Measurements from ENCODE around the gene CLEC16A.

Gene CLEC16A

DNA sequence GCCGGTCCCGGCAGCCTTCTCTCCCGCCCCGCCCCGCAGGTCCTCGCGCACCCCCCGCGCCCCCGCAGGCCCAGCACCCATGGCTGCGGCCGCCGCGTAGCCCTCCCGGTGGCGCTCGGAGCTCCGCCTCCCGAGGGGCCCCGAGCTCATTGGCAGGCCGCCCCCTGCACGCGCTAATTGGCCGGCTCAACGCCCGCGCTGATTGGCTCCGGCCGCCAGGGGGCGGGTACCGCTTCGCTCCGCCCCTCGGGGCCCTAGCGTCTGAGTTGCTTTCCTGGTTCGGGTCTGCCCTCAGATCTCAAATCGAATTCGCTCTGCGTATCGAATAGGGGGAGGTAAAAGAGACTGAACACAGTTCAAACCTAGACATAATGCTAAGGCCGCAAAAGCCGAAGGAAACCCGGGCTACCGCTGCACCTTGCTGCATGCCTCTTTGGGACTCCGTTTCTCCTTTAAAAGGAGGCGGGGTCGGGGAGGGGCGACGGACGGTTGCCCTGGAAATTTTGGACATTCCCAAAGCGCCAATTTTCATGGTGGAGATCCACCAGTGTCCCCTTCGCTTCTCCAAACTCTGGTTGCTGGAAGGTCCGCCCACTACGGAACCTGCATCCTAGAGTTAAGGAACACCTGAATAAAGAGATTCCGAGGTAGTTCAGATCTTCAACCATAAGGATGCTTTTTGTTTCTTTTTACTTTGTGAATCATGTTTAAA lies 1.9 kb upstream of the CLEC16A start, which contains the start of gene DEXI:
DEXI (minus strand) TSS at position 117 of the 712 bp plus-strand sequence. CDS start 463 bp downstream, outside the sequence.
- peak within 1 kb of the TSS; percentile 50 for H3K9ac ChIP-seq (ENCODE audit: low read depth, low read length)
- H2AFZ ChIP-seq (ENCODE audit: low read depth, low read length), result peak within 1 kb of the TSS; percentile 88
- no peaks in the 10 kb centered on the region for H3K9me3 ChIP-seq (ENCODE audit: insufficient read depth, low read length, severe bottlenecking)
- peak within 1 kb of the TSS; percentile 66 for H3K27ac ChIP-seq (ENCODE audit: low read length)
- ATAC-seq (ENCODE audit: insufficient read depth, low read depth), result peak; percentile 84
- peaks cover 83% of the 10 kb centered on the region for H3K4me1 ChIP-seq (ENCODE audit: insufficient read depth, low read length)
- H3K36me3 ChIP-seq (ENCODE audit: insufficient read depth, low read length), result peaks cover 26% of the 10 kb centered on the region
- H4K20me1 ChIP-seq (ENCODE audit: insufficient read depth, low read length), result peaks cover 58% of the 10 kb centered on the region
- peak within 1 kb of the TSS; percentile 98 for H3K4me2 ChIP-seq (ENCODE audit: insufficient read depth, low read length)
- TF ChIP-seq, protein P1, sequence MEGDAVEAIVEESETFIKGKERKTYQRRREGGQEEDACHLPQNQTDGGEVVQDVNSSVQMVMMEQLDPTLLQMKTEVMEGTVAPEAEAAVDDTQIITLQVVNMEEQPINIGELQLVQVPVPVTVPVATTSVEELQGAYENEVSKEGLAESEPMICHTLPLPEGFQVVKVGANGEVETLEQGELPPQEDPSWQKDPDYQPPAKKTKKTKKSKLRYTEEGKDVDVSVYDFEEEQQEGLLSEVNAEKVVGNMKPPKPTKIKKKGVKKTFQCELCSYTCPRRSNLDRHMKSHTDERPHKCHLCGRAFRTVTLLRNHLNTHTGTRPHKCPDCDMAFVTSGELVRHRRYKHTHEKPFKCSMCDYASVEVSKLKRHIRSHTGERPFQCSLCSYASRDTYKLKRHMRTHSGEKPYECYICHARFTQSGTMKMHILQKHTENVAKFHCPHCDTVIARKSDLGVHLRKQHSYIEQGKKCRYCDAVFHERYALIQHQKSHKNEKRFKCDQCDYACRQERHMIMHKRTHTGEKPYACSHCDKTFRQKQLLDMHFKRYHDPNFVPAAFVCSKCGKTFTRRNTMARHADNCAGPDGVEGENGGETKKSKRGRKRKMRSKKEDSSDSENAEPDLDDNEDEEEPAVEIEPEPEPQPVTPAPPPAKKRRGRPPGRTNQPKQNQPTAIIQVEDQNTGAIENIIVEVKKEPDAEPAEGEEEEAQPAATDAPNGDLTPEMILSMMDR (IDR thresholded peaks at IDR 0.05; ENCODE audit: borderline replicate concordance, extremely low read depth, low read length, poor library complexity, severe bottlenecking), result no peak
- no peak for TF ChIP-seq EZH2 (IDR thresholded peaks at IDR 0.05; ENCODE audit: borderline replicate concordance, low read depth, low read length, severe bottlenecking)
- DNase-seq, result peak; percentile 95
- H3K27me3 ChIP-seq (ENCODE audit: insufficient read depth, low read length, poor library complexity), result no peaks in the 10 kb centered on the region
- peaks cover 74% of the 10 kb centered on the region for H3K79me2 ChIP-seq (ENCODE audit: insufficient read depth, low read length)
- H3K4me3 ChIP-seq (ENCODE audit: low read depth in 1 of 2, low read length in 2 of 2), result peak within 1 kb of the TSS; percentile 46 to 78; a peak in 3 of 4 replicates

DNA sequence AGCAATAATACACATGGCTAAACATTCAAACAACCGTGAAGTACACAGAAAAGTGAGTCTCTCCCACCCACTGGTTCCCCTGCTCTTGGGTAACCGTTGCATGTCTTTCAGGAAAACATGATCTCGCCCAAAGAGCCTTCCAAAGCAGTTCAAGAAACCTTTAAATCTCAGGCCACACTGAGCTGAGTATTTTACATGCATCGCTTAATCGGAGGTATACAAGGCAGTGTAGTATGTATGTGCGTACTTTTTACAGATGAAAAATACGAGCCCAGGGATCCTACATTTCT lies 1.4 kb upstream of the CLEC16A start:
- Histone ChIP-seq H3K9ac (ENCODE audit: low read depth, low read length) (peak overlapping the region; percentile 50), H4K20me1 (ENCODE audit: insufficient read depth, low read length) (peaks cover 56% of the 10 kb centered on the region), H2AFZ (ENCODE audit: low read depth, low read length) (peak overlapping the region; percentile 88; the same call in 1 of the 2 replicates), H3K36me3 (ENCODE audit: insufficient read depth, low read length) (peaks cover 21% of the 10 kb centered on the region), H3K4me2 (ENCODE audit: insufficient read depth, low read length) (peak overlapping the region; percentile 98), H3K27ac (ENCODE audit: low read length) (peak overlapping the region; percentile 66), H3K4me3 (ENCODE audit: low read depth in 1 of 2, low read length in 2 of 2) (peak overlapping the region in 1 of 2 experiments; percentile 78; a peak in 2 of 4 replicates), H3K79me2 (ENCODE audit: insufficient read depth, low read length) (peaks cover 71% of the 10 kb centered on the region), H3K9me3 (ENCODE audit: insufficient read depth, low read length, severe bottlenecking) (no peaks in the 10 kb centered on the region), H3K27me3 (ENCODE audit: insufficient read depth, low read length, poor library complexity) (no peaks in the 10 kb centered on the region), H3K4me1 (ENCODE audit: insufficient read depth, low read length) (peaks cover 80% of the 10 kb centered on the region)
- no peak for TF ChIP-seq EZH2 (IDR thresholded peaks at IDR 0.05; ENCODE audit: borderline replicate concordance, low read depth, low read length, severe bottlenecking)
- TF ChIP-seq, protein P1 (IDR thresholded peaks at IDR 0.05; ENCODE audit: borderline replicate concordance, extremely low read depth, low read length, poor library complexity, severe bottlenecking), result no peak
- ATAC-seq (ENCODE audit: insufficient read depth, low read depth) (no peak), DNase-seq (no peak)

DNA sequence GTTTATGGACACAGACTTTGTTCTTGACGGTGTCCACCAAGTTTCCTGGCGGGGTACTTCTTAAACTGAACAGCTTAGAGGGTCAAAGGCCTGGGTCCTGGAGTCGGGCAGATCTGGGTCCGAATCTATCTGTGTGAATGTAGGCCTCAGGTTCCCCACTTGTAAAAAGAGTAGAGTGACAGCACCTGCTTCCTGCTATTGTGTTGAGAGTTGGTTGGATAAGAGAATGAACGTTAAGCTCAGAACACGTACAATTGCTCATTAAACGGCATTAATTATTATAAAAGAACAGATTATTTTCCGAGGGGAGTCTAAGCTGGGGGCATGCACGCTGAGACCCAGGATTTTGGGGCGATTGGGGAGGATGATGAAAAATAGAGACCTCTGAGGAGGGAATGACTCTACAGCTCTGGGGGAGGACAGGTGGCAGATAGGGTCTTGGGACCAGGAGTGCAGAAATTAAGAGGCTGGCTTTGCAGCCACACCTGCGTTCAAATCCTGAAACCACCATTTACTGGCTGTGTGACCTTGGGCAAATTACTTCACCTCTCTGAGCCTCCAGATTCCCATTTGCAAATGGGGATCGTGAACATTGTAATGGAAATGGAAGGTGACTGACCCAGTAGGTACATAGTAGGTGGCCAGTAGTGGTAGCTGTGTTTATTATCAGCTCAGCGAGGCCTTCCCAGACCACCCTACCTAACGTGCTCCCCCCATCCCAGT lies 862 bp downstream of the CLEC16A start:
- ATAC-seq (ENCODE audit: insufficient read depth, low read depth), result no peak
- DNase-seq, result no peak
- Histone ChIP-seq H3K4me2 (ENCODE audit: insufficient read depth, low read length) (peak overlapping the region; percentile 98), H3K9ac (ENCODE audit: low read depth, low read length) (peak overlapping the region; percentile 80), H3K4me1 (ENCODE audit: insufficient read depth, low read length) (peaks cover 80% of the 10 kb centered on the region), H3K27ac (ENCODE audit: low read length) (peak overlapping the region; percentile 76), H3K79me2 (ENCODE audit: insufficient read depth, low read length) (peaks cover 71% of the 10 kb centered on the region), H3K27me3 (ENCODE audit: insufficient read depth, low read length, poor library complexity) (no peaks in the 10 kb centered on the region), H3K4me3 (ENCODE audit: low read depth in 1 of 2, low read length in 2 of 2) (peak overlapping the region; percentile 68 to 92), H2AFZ (ENCODE audit: low read depth, low read length) (peak overlapping the region; percentile 88), H4K20me1 (ENCODE audit: insufficient read depth, low read length) (peaks cover 58% of the 10 kb centered on the region), H3K9me3 (ENCODE audit: insufficient read depth, low read length, severe bottlenecking) (no peaks in the 10 kb centered on the region), H3K36me3 (ENCODE audit: insufficient read depth, low read length) (no peaks in the 10 kb centered on the region; the same call in 1 of the 2 replicates)
- no peak for TF ChIP-seq EZH2 (IDR thresholded peaks at IDR 0.05; ENCODE audit: borderline replicate concordance, low read depth, low read length, severe bottlenecking)
- TF ChIP-seq, protein P1 (IDR thresholded peaks at IDR 0.05; ENCODE audit: borderline replicate concordance, extremely low read depth, low read length, poor library complexity, severe bottlenecking), result no peak
